B cell (primary cell): ENCODE results near the gene VAV2. TPM values are rescaled to one million over a fixed set of nuclear protein-coding genes. Genes with fewer than 3 reads are reported as not detected.
A peak's percentile ranks its signal among the peaks of the same experiment; 100 is the strongest.

Experiments used
- ATAC-seq: fragments of 200-7000 bp; cut with Tn5 transposase; one replicate; pipeline ENCODE4 v1.10.0; 2021; ENCODE audit warnings: low read depth, mild to moderate bottlenecking, moderate number of reproducible peaks, moderate library complexity
- CTCF ChIA-PET: fragments of 350-600 bp; sonication (Branson Sonifier 250); formaldehyde crosslinking; loops from one replicate; lab custom pipeline; 2021; ENCODE audit warnings: antibody characterized with exemption, inconsistent platforms; lab: Charles Lee
- POLR2A ChIA-PET: fragments of 350-600 bp; sonication (Branson Sonifier 250); formaldehyde crosslinking; loops from one replicate; lab custom pipeline; 2021; ENCODE audit warnings: antibody characterized with exemption; lab: Charles Lee
- DNase-seq: peaks from one replicate; pipeline ENCODE4 v3.0.0; 2013
- H2AFZ ChIP-seq: 2 replicates; pipeline ENCODE4 v1.6.1; 2012; ENCODE audit warnings: mild to moderate bottlenecking, low read depth, low read length; ENCODE audit not compliant: insufficient read depth, poor library complexity, severe bottlenecking
- H3K27ac ChIP-seq, 2 donors: 1 replicate in 1 of 2; 2 replicates in 1 of 2; pipeline ENCODE4 v1.5.1; 2012 to 2013; ENCODE audit warnings: low read length in 2 of 2, mild to moderate bottlenecking in 2 of 2, moderate library complexity in 1 of 2
- H3K27me3 ChIP-seq, 4 experiments: fragments of 200-600 bp in 1 of 4; sonication (generic) in 1 of 4; replicated peaks in 1 of 4; 1 replicate in 2 of 4; 2 replicates in 2 of 4; pipeline versions ENCODE4 v1.6.1 to v1.7.0; 2013 to 2016; ENCODE audit warnings: low read length in 3 of 4, mild to moderate bottlenecking in 2 of 4, mixed read lengths in 1 of 4, moderate library complexity in 1 of 4; ENCODE audit not compliant: insufficient read depth in 4 of 4, control insufficient read depth in 3 of 4; ENCODE audit errors: control extremely low read depth in 1 of 4
- H3K36me3 ChIP-seq, 2 experiments: replicated peaks in 1 of 2; 1 replicate in 1 of 2; 2 replicates in 1 of 2; pipeline versions ENCODE4 v1.6.1 to v1.7.1; 2013; ENCODE audit warnings: low read length in 1 of 2; ENCODE audit not compliant: insufficient read depth in 2 of 2, control insufficient read depth in 1 of 2; ENCODE audit errors: control extremely low read depth in 1 of 2, extremely low read depth in 1 of 2
- H3K4me1 ChIP-seq, 2 donors: fragments of 200-600 bp in 1 of 2; sonication (generic) in 1 of 2; 1 replicate in 1 of 2; 2 replicates in 1 of 2; pipeline versions ENCODE4 v1.5.1 to v1.6.1; 2013 to 2017; ENCODE audit warnings: low read length in 2 of 2; ENCODE audit not compliant: control insufficient read depth in 2 of 2, insufficient read depth in 2 of 2
- H3K4me2 ChIP-seq: replicated peaks from 2 replicates; pipeline ENCODE3; 2012; ENCODE audit warnings: mild to moderate bottlenecking, low read depth, low read length; ENCODE audit not compliant: poor library complexity, severe bottlenecking
- H3K4me3 ChIP-seq, 5 experiments: fragments of 200-600 bp in 1 of 5; sonication (generic) in 1 of 5; 1 replicate in 3 of 5; 2 replicates in 2 of 5; pipeline versions ENCODE4 v1.5.1 to v1.7.0; 2011 to 2016; ENCODE audit warnings: low read length in 4 of 5, mild to moderate bottlenecking in 4 of 5, low read depth in 2 of 5, control low read depth in 1 of 5, moderate library complexity in 1 of 5; ENCODE audit not compliant: insufficient read depth in 1 of 5; ENCODE audit errors: control extremely low read depth in 1 of 5, extremely low read depth in 1 of 5
- H3K79me2 ChIP-seq: fragments of 200-600 bp; sonication (generic); one replicate; pipeline ENCODE4 v1.6.0; 2016; ENCODE audit warnings: low read length; ENCODE audit not compliant: control insufficient read depth, insufficient read depth
- H3K9ac ChIP-seq: fragments of 200-600 bp; sonication (generic); 2 replicates; pipeline ENCODE4 v1.6.1; 2017; ENCODE audit warnings: mild to moderate bottlenecking, low read length, moderate library complexity
- H3K9me3 ChIP-seq, 3 donors: one replicate each; pipeline versions ENCODE4 v1.6.1 to v1.7.1; 2013; ENCODE audit warnings: low read length in 2 of 3; ENCODE audit not compliant: control insufficient read depth in 2 of 3, insufficient read depth in 1 of 3; ENCODE audit errors: control extremely low read depth in 1 of 3
- H4K20me1 ChIP-seq: 2 replicates; pipeline ENCODE4 v1.6.0; 2012; ENCODE audit warnings: mild to moderate bottlenecking, low read length; ENCODE audit not compliant: insufficient read depth, control insufficient read depth, poor library complexity, severe bottlenecking
- H3K27ac Mint-ChIP-seq: one replicate; pipeline ENCODE4 v1.8.0; 2021; ENCODE audit warnings: mixed read lengths
- H3K27me3 Mint-ChIP-seq: one replicate; pipeline ENCODE4 v1.8.0; 2021; ENCODE audit warnings: mixed read lengths
- H3K4me1 Mint-ChIP-seq: one replicate; pipeline ENCODE4 v1.8.0; 2021; ENCODE audit warnings: mixed read lengths
- H3K4me3 Mint-ChIP-seq: one replicate; pipeline ENCODE4 v1.8.0; 2021; ENCODE audit warnings: mixed read lengths
- H3K9me3 Mint-ChIP-seq: one replicate; pipeline ENCODE4 v1.8.0; 2022; ENCODE audit warnings: mixed read lengths; ENCODE audit not compliant: insufficient read depth
- EZH2 ChIP-seq: IDR thresholded peaks from 2 replicates; pipeline ENCODE4 v1.6.1; 2012; ENCODE audit warnings: borderline replicate concordance, low read depth, mild to moderate bottlenecking, moderate library complexity, low read length; ENCODE audit not compliant: insufficient read depth, poor library complexity, severe bottlenecking
- WGBS: methylation state at CpG from one replicate; pipeline ENCODE4 v1.1.5; 2013; ENCODE audit warnings: missing lambda C conversion rate; ENCODE audit not compliant: insufficient coverage; 5-methylcytosine and 5-hydroxymethylcytosine counted together
- intact Hi-C: fragments of 100-400 bp; cut with micrococcal nuclease; formaldehyde crosslinking; loops from one replicate; pipeline ENCODE4 v1.10.0; 2022
- polyA plus RNA-seq: library from polyadenylated mRNA; depleted of rRNA; stranded (reverse); fragments of >200 nt; gene quantifications from 2 replicates; pipeline ENCODE4 v1.2.3, GENCODE V29; 2012
- total RNA-seq, 2 donors: library from RNA; stranded (reverse); fragments of 120-200 nt in 1 of 2; gene quantifications; 1 replicate in 1 of 2; 2 replicates in 1 of 2; pipeline versions ENCODE4 v1.2.3 to v1.2.4, GENCODE V29; 2013 to 2022
- TF ChIP-seq, protein P1 (sequence below): fragments of 200-600 bp; IDR thresholded peaks from one replicate; pipeline ENCODE4 v1.8.0; 2022; ENCODE audit warnings: antibody characterized with exemption, mild to moderate bottlenecking

Gene VAV2
- total and polyA plus RNA-seq, 2 donors (not counting 1 experiment from before 2014, with no cell fraction given) = 34.4 to 128 TPM

DNA sequence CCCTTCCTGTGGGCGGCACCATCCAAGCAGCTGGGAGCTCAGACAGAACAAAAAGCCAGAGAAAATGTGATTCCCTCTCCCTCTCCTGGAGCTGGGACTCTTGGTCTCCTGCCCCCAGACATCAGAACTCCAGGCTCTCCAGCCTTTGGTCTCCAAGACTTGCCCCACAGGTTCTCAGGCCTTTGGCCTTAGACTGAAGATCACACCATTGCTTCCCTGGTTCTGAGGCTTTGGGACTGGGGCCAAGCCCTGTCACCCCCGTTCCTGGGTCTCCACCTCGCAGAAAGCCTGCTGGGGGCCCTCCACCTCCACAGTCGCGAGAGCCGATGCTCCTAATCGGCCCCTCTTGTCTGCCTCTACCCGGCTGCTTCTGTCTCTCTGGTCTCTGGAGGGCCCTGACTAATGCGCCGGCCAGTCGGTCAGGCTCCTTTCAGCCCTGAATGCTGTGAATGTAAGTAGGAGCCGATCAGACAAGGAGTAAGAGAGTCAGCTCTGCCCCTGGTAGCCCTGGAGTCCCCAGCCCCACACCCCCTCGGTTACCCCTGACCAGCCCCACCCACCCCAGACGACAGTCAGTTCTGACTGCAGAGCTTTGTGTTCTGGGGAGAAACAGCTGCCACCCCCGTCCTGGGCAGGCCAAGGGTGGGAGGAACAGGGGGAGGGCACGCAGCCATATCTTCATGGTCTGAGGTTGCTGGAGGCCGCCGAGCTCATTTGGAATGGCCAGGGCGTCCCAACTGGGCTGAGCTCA, 57.5 kb downstream of the VAV2 start:
- no peak for DNase-seq
- H4K20me1 ChIP-seq = peaks cover 100% of the 10 kb centered on the region
- intact Hi-C loops = no loop called here

More for the DNA sequence above, 57.5 kb downstream of the VAV2 start:
- Histone ChIP-seq H3K4me2 (no peak overlapping the region), H3K27ac (no peak overlapping the region), H3K27me3 (no peaks in the 10 kb centered on the region), H3K79me2 (peaks cover 99% of the 10 kb centered on the region), H2AFZ (no peak overlapping the region), H3K4me1 (peaks cover 8 to 12% of the 10 kb centered on the region in 2 donors), H3K4me3 (no peak overlapping the region), H3K9me3 (peaks cover 0 to 2% (median 0%) of the 10 kb centered on the region in 3 donors), H3K36me3 (peaks cover 3 to 47% of the 10 kb centered on the region in 2 experiments), H3K9ac (no peak overlapping the region)
- ChIA-PET CTCF (interaction anchor here (0.9 kb wide), 1 partner anchor 11 kb away, joined by 3 read pairs; no protein-coding TSS in a partner anchor), POLR2A (no interaction called here)
- no peak for TF ChIP-seq EZH2
- TF ChIP-seq, protein P1, sequence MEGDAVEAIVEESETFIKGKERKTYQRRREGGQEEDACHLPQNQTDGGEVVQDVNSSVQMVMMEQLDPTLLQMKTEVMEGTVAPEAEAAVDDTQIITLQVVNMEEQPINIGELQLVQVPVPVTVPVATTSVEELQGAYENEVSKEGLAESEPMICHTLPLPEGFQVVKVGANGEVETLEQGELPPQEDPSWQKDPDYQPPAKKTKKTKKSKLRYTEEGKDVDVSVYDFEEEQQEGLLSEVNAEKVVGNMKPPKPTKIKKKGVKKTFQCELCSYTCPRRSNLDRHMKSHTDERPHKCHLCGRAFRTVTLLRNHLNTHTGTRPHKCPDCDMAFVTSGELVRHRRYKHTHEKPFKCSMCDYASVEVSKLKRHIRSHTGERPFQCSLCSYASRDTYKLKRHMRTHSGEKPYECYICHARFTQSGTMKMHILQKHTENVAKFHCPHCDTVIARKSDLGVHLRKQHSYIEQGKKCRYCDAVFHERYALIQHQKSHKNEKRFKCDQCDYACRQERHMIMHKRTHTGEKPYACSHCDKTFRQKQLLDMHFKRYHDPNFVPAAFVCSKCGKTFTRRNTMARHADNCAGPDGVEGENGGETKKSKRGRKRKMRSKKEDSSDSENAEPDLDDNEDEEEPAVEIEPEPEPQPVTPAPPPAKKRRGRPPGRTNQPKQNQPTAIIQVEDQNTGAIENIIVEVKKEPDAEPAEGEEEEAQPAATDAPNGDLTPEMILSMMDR = no peak
- no peak for ATAC-seq
- WGBS = 96% methylated on average over 11 of the region's 19 CpGs
- Mint-ChIP-seq H3K27ac (peak overlapping the region; percentile 10), H3K9me3 (no peaks in the 10 kb centered on the region), H3K4me3 (no peak overlapping the region), H3K4me1 (peaks cover 37% of the 10 kb centered on the region), H3K27me3 (no peaks in the 10 kb centered on the region)
